ENCODE results near the gene PTMA. TPM values are rescaled to one million over a fixed set of nuclear protein-coding genes. Genes with fewer than 3 reads are reported as not detected.

The PTMA gene
- total RNA-seq, 6 experiments from 2014 or later = 467 to 853 (median 787) TPM

DNA sequence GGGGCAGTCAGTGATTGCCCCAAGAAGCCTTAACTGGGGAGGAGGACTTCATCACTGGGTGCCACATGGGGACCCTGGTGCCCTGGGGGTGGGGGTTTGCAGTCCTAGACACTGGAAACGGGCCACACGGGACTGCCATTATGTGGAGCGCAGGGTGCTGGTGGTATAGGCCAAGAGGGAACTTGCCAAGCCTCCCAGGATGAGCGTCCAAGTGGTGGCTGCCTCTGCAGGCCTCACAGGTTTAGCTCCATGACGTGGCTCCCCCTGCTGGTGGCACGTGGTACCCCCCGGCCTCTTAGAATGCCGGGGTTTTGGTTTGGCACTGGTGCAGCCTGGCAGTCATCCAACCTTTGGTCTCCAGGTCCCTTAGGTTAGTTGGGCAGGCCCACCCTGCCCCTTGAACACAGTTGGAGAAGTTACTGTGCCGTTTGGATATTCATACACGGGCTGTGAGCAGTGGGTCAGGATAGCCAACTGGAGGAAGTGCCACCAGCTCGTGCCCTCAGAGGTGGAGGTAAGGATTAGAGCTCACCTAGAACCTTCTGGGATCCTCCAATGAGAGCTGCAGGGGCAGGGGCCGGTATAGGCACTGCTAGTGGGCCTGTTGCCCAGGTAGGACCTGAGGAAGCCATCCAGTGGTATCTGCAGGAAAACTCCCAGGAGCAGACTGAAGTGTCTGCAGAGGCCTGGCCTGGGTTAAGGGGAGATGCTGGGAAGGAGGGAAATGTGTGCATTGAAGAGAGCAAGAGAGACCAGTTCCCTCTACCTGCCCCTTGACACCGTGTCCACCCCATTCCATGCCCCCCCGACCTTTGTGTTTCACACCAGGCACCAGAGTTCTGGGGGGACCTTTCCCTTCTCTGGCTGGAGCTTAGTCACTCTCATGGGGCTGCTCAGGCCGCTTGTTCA lies 5.7 kb downstream of the PTMA start:
- Mint-ChIP-seq H3K36me3 (ENCODE audit: low read depth) (peaks cover 28% of the 10 kb centered on the region), H3K4me1 (ENCODE audit: low read depth) (peaks cover 65% of the 10 kb centered on the region), H3K27ac (peak overlapping the region; percentile 86), H3K4me3 (peak overlapping the region; percentile 27; the same call in 1 of the 2 replicates), H3K27me3 (ENCODE audit: insufficient read depth) (peaks cover 6% of the 10 kb centered on the region), H3K9me3 (no peaks in the 10 kb centered on the region)
- DNase-seq = peak; percentile 74
- TF ChIP-seq, protein P1, sequence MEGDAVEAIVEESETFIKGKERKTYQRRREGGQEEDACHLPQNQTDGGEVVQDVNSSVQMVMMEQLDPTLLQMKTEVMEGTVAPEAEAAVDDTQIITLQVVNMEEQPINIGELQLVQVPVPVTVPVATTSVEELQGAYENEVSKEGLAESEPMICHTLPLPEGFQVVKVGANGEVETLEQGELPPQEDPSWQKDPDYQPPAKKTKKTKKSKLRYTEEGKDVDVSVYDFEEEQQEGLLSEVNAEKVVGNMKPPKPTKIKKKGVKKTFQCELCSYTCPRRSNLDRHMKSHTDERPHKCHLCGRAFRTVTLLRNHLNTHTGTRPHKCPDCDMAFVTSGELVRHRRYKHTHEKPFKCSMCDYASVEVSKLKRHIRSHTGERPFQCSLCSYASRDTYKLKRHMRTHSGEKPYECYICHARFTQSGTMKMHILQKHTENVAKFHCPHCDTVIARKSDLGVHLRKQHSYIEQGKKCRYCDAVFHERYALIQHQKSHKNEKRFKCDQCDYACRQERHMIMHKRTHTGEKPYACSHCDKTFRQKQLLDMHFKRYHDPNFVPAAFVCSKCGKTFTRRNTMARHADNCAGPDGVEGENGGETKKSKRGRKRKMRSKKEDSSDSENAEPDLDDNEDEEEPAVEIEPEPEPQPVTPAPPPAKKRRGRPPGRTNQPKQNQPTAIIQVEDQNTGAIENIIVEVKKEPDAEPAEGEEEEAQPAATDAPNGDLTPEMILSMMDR (IDR thresholded peaks at IDR 0.05) = peak; percentile 98

DNA sequence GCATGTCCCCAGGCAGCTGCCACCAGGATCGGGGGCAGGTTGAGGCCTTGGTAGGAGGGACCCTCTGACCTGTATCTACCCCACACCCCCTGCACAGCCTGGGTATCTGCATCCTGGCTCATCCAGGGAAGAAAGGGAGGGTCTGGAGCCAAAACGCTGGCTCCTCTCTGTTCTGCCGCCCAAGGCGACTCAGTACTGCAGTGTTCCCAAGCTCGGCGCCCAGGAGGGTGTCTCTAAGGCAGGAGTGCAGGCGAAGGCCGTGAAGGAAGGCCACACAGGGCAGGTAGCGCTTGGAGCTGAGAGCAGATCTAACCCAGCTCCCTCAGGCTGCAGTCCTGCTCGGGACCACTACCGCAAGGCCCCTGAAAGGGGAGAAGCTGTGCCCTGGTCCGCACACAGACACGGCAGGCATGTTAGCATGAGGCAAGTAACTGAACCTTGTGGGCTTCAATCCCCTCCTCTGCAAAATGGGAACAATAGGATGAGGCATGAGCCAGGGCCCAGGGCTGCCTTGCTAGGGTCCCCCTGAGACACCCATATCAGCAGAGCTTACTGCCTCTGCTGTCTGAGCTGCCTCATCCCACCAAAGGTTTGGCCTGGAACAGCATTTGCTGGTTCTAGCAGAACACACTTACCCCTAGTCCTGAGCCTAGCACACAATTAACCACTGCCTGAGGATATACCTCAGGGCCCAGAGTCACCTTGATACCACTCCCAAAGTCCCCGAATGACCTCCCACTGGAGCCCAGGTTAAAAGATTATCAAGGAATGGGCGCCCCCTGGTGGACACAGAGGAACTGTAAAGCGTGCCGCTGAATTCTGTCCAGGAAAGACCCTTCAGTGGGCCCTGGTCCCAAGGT lies 6.5 kb downstream of the PTMA start:
- Mint-ChIP-seq H3K9me3 (no peaks in the 10 kb centered on the region), H3K27me3 (ENCODE audit: insufficient read depth) (peaks cover 6% of the 10 kb centered on the region), H3K36me3 (ENCODE audit: low read depth) (peaks cover 28% of the 10 kb centered on the region), H3K4me3 (no peak overlapping the region; the same call in 1 of the 2 replicates), H3K4me1 (ENCODE audit: low read depth) (peaks cover 65% of the 10 kb centered on the region), H3K27ac (peak overlapping the region; percentile 87)
- TF ChIP-seq, protein P1 (IDR thresholded peaks at IDR 0.05) = peak; percentile 98
- DNase-seq = no peak

- Mint-ChIP-seq H3K27me3 (ENCODE audit: insufficient read depth) (peaks cover 6% of the 10 kb centered on the region), H3K27ac (peak overlapping the region; percentile 87)
These were observed 7.1 kb downstream of the PTMA start for GRCh38 chr2:231715499-231715837.

GRCh38 chr2:231715988-231716616 lies 7.8 kb downstream of the PTMA start:
- peaks cover 63% of the 10 kb centered on the region for H3K4me1 Mint-ChIP-seq (ENCODE audit: low read depth)
- no peak for DNase-seq
- H3K9me3 Mint-ChIP-seq = no peaks in the 10 kb centered on the region
- TF ChIP-seq, protein P1 (IDR thresholded peaks at IDR 0.05) = no peak
- peak overlapping the region; percentile 87 for H3K27ac Mint-ChIP-seq
- H3K4me3 Mint-ChIP-seq = peak overlapping the region; percentile 68
- H3K27me3 Mint-ChIP-seq (ENCODE audit: insufficient read depth) = peaks cover 6% of the 10 kb centered on the region
- H3K36me3 Mint-ChIP-seq (ENCODE audit: low read depth) = peaks cover 24% of the 10 kb centered on the region

More at GRCh38 chr2:231715499-231715837, 7.1 kb downstream of the PTMA start:
- H3K9me3 Mint-ChIP-seq = no peaks in the 10 kb centered on the region
- H3K4me3 Mint-ChIP-seq = peak overlapping the region; percentile 68
- peaks cover 65% of the 10 kb centered on the region for H3K4me1 Mint-ChIP-seq (ENCODE audit: low read depth)
- DNase-seq = no peak
- H3K36me3 Mint-ChIP-seq (ENCODE audit: low read depth) = peaks cover 28% of the 10 kb centered on the region
- TF ChIP-seq, protein P1 (IDR thresholded peaks at IDR 0.05) = peak; percentile 43

- TF ChIP-seq, protein P1 (IDR thresholded peaks at IDR 0.05) = no peak
- no peaks in the 10 kb centered on the region for H3K9me3 Mint-ChIP-seq
- peak; percentile 51 for DNase-seq
- H3K27ac Mint-ChIP-seq = peak overlapping the region; percentile 87
- H3K4me3 Mint-ChIP-seq = peak overlapping the region; percentile 68; the same call in 1 of the 2 replicates
- H3K36me3 Mint-ChIP-seq (ENCODE audit: low read depth) = peaks cover 17% of the 10 kb centered on the region
- peaks cover 6% of the 10 kb centered on the region for H3K27me3 Mint-ChIP-seq (ENCODE audit: insufficient read depth)
- peaks cover 56% of the 10 kb centered on the region for H3K4me1 Mint-ChIP-seq (ENCODE audit: low read depth)
These were observed 8.4 kb downstream of the PTMA start for GRCh38 chr2:231716666-231717280.

All from HFFc6 (cell line).